Amniotic stem cell (primary cell): Measurements from ENCODE around the gene MYO10.
"Not testable (repeated sequence)": the region's sequence is repeated elsewhere in the genome, so short reads cannot be mapped to it uniquely, and the experiment has no call there.

Source experiments
- DNase-seq: peaks from one replicate; lab custom pipeline; 2025; lab: John Stamatoyannopoulos, UW

The MYO10 gene

GRCh38 chr5:16886793-16887345 is 49.2 kb downstream of the MYO10 start:
- no peak for DNase-seq

- no peak for DNase-seq
Measured at GRCh38 chr5:16886366-16886736, 49.7 kb downstream of the MYO10 start.

- no peak for DNase-seq
Measured at GRCh38 chr5:16885635-16886365, 50.3 kb downstream of the MYO10 start.

- no peak for DNase-seq
Measured at GRCh38 chr5:16884595-16884994, 51.5 kb downstream of the MYO10 start.

GRCh38 chr5:16883806-16884205 is 52.3 kb downstream of the MYO10 start:
- DNase-seq, result no peak

- no peak for DNase-seq
Measured at GRCh38 chr5:16883176-16883575, 52.9 kb downstream of the MYO10 start.

GRCh38 chr5:16881251-16881650 is 54.8 kb downstream of the MYO10 start:
- DNase-seq, result no peak

- no peak for DNase-seq
Measured at GRCh38 chr5:16880547-16880946, 55.5 kb downstream of the MYO10 start.

GRCh38 chr5:16879650-16880049 is 56.4 kb downstream of the MYO10 start:
- DNase-seq, result no peak

- DNase-seq, result no peak
Measured at GRCh38 chr5:16879191-16879590, 56.9 kb downstream of the MYO10 start.

- DNase-seq, result no peak
Measured at GRCh38 chr5:16877267-16877935, 58.7 kb downstream of the MYO10 start.

- DNase-seq, result not testable (repeated sequence)
Measured at GRCh38 chr5:16874424-16874823, 61.7 kb downstream of the MYO10 start.

- DNase-seq, result no peak
Measured at GRCh38 chr5:16871746-16872339, 64.2 kb downstream of the MYO10 start.

- no peak for DNase-seq
Measured at GRCh38 chr5:16870878-16871277, 65.2 kb downstream of the MYO10 start.

- no peak for DNase-seq
Measured at GRCh38 chr5:16869821-16870796, 66.0 kb downstream of the MYO10 start.

- no peak for DNase-seq
Measured at GRCh38 chr5:16867577-16867953, 68.5 kb downstream of the MYO10 start.

GRCh38 chr5:16866795-16867576 is 69.1 kb downstream of the MYO10 start:
- no peak for DNase-seq

- no peak for DNase-seq
Measured at GRCh38 chr5:16866273-16866672, 69.8 kb downstream of the MYO10 start.

- no peak for DNase-seq
Measured at GRCh38 chr5:16865151-16865550, 70.9 kb downstream of the MYO10 start.

- no peak for DNase-seq
Measured at GRCh38 chr5:16864631-16865131, 71.4 kb downstream of the MYO10 start.

- DNase-seq, result no peak
Measured at GRCh38 chr5:16863469-16863946, 72.6 kb downstream of the MYO10 start.
